Fibroblast of villous mesenchyme (primary cell): ENCODE data around the gene MTUS2. TPM values are rescaled to one million over a fixed set of nuclear protein-coding genes. Genes with fewer than 3 reads are reported as not detected.

Experiments
- DNase-seq: peaks from one replicate; pipeline ENCODE4 v3.0.0-alpha.2; 2010; ENCODE audit warnings: low read depth
- H3K4me3 ChIP-seq: 2 replicates; pipeline ENCODE4 v1.5.1; 2011; ENCODE audit warnings: low read depth, mild to moderate bottlenecking, low read length
- CTCF ChIP-seq: IDR thresholded peaks from 2 replicates; pipeline ENCODE4 v1.5.1; 2012; ENCODE audit warnings: low read depth, mild to moderate bottlenecking, low read length; ENCODE audit not compliant: insufficient read depth
- total RNA-seq: library from RNA; depleted of rRNA; stranded (reverse); fragments of >200 nt; gene quantifications from 2 replicates; pipeline ENCODE4 v1.2.3, GENCODE V29; 2012

Gene MTUS2
- total RNA-seq, 1 donor = 1.3 TPM

- no peak for DNase-seq
- TF ChIP-seq CTCF = peak; percentile 22
Measured at GRCh38 chr13:28817204-28817603, 2.9 kb upstream of the MTUS2 start.

DNA sequence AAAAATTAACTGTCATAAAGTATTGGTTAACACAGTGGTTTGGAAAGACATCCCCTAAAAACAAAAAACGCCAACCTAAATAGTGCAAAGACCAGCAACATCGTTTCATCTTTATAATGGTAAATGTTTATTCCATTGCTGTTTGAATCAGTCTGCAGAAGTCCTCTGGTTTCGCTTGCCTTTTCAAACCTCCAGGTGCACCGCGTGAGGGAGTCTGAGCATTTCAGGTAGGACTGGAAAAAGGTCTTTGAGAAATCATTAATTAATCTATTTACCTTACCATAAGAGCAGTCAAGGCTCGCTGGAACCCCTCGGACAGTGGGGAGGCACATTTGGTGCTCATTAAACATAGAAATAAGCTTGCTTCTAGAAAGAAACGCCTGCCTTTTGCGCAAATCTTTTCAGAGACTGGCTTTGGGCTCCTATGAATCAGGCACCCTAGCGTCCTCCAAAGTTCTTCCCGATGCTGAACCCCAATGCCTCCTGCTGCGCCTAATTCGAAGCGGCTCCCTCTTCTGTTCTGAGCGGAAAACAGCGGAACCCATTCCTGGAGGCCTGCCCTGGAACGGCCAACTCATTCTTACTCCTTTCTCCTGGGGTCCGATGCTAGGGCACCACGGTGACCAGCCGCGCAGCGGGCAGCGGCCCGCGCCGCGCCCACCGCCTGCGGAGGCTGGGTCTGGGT lies 951 bp upstream of the MTUS2 start:
- peak; percentile 31 for DNase-seq
- peak overlapping the region; percentile 33 for H3K4me3 ChIP-seq
- no peak for TF ChIP-seq CTCF

More at GRCh38 chr13:28817204-28817603, 2.9 kb upstream of the MTUS2 start:
- no peak overlapping the region for H3K4me3 ChIP-seq

DNA sequence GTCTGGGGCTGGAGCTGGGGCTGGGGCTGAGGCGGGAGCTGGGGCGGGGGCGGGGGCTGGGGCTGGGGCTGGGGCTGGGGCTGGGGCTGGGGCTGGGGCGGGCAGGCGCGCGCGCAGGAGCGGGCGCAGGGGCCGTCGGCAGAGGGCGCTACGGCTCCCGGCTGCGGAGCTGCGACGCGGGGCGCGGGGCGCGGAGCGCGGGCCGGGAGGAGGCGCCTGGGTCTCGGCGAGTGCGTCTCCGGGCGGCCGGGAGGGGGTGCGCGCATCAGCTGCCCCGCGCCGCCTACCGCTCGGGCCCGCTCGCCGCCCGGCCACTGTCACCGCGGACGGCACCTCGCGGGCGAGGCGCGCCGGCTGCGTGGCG lies 422 bp upstream of the MTUS2 start:
- peak; percentile 22 for TF ChIP-seq CTCF
- peak; percentile 49 for DNase-seq
- H3K4me3 ChIP-seq = no peak overlapping the region

- no peak for TF ChIP-seq CTCF
- DNase-seq = no peak
- H3K4me3 ChIP-seq = no peak overlapping the region
Measured at GRCh38 chr13:28822151-28822550, 2.0 kb downstream of the MTUS2 start.

GRCh38 chr13:28822801-28823200 lies 2.7 kb downstream of the MTUS2 start:
- no peak overlapping the region for H3K4me3 ChIP-seq
- no peak for TF ChIP-seq CTCF
- no peak for DNase-seq

DNA sequence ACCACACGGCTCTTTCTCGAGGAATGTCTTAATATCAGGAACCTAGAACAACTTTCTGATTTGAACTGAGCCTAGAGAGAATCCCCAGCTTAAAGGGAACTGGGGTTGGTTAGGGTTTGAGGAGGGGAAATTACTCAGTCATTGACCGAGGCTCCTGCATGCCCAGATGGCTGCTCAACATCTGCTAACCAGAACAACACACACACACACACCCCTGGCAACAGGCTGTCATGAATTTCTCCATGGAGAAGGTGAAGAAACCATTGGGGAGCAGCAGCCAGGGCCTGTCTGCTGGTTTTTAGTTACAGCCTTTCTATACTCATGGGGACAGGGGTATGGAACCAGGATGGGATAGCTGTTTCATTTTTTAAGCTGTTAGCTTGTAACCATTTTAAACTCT lies 5.2 kb downstream of the MTUS2 start:
- no peak for DNase-seq
- H3K4me3 ChIP-seq = no peak overlapping the region
- TF ChIP-seq CTCF = no peak

- no peak for DNase-seq
- no peak overlapping the region for H3K4me3 ChIP-seq
- TF ChIP-seq CTCF = no peak
Measured at GRCh38 chr13:28826368-28826767, 6.2 kb downstream of the MTUS2 start.
